ENCODE measurements around the gene TYW1.
"Not testable (repeated sequence)": the region's sequence is repeated elsewhere in the genome, so short reads cannot be mapped to it uniquely, and the experiment has no call there.

Gene TYW1

GRCh38 chr7:67135617-67136486 lies 139.2 kb downstream of the TYW1 start:
- not testable (repeated sequence) for DNase-seq

- not testable (repeated sequence) for DNase-seq
Observed at GRCh38 chr7:67137489-67137888, 140.9 kb downstream of the TYW1 start.

GRCh38 chr7:67139876-67140275 lies 143.2 kb downstream of the TYW1 start:
- DNase-seq, result not testable (repeated sequence)

DNA sequence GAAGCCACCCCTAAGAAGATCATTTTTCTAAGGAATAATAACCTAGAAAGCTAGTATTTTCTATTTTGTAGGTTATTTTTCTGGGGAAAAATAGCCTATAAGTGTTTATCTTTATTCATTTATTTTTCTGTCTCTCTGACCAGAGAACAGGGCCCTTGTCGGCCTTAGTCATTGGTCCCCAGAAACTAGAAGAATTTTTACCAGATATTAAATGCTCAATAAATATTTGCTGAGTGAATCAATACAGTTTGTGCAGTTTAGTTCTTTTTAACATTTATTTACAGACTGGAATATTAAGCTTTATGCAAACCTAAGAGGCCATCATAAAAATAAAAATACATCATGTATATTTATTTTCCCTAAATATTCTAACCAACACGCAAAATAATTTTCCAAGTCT lies 144.4 kb downstream of the TYW1 start:
- not testable (repeated sequence) for DNase-seq

GRCh38 chr7:67143091-67143786 lies 146.6 kb downstream of the TYW1 start:
- DNase-seq, result not testable (repeated sequence)

- DNase-seq, result not testable (repeated sequence)
Observed at GRCh38 chr7:67145581-67146193, 149.1 kb downstream of the TYW1 start.

DNA sequence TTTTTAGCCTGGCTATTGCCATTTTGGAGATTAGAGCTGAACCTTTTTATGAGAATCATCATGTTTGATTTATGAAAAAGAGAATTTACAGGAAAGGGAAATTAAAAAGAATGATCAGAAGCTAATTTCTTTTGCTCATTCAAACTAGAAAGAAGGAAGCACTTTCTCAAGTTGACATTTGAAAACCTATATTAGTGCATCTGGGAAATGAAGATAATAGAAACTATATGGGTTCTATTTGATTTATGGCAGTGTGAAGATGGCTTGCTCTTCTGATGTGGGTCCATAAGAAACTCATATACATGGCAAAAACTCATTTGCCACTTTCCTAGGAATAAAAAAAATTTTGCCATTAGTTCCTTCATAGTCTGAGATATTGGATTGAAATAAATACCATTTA lies 152.5 kb downstream of the TYW1 start:
- not testable (repeated sequence) for DNase-seq

DNA sequence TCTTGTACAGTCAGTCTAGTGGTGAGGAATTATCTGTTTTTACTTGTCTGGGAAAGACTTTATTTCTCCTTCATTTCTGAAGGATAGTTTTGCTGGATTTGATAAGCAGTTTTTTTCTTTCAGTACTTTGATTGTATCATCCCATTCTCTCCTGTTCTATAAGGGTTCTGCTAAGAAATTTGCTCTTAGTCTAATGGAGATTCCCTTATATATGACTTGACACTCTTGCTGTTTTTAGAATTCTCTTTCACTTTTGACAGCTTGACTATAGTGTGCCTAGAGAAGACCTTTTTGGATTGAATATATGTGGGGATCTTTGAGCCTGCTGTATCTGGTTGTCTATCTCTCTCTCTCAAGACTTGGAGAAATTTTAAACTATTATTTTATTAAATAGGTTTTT lies 157.7 kb downstream of the TYW1 start:
- not testable (repeated sequence) for DNase-seq

DNA sequence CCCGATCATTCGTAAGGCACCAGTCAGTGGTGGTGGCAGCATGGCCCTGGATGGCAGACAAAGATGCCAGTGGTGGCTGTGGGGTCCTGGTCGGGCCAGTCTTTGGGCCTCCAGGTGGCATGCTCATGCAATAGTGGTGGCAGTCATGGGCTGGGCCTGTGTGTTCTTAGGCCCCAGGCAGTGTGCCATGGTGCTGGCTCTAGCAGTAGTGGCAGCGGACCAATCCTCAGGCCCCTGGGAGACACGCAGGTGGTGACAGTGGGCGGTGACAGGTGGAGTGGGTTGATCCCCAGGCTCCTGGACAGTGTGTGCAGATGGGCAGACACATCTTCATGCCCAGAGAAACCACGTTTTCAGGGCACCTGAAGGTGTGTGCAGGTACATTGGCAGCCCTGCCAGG lies 159.4 kb downstream of the TYW1 start:
- not testable (repeated sequence) for DNase-seq

DNA sequence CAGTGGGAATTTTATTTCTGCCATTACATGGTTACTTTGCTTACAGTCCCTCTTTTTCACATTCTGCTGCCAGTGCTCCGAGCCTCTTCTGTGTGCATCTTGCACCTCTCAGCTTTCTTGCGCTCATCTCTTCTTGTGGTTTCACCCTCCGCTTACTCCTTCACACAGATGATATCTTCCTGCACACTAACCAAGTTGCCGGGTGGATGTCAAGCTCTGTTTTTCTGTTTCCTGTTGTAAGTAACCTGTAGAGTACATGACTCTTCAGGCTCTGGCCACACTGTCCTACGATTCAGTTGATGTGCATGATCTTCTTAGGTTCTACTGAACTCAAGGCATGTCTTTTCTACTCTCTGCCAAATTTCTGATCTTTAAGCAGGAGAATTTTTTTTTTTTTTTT lies 166.7 kb downstream of the TYW1 start:
- DNase-seq, result not testable (repeated sequence)

GRCh38 chr7:67171151-67171550 lies 174.5 kb downstream of the TYW1 start:
- not testable (repeated sequence) for DNase-seq

GRCh38 chr7:67176730-67177129 lies 180.1 kb downstream of the TYW1 start:
- not testable (repeated sequence) for DNase-seq

DNA sequence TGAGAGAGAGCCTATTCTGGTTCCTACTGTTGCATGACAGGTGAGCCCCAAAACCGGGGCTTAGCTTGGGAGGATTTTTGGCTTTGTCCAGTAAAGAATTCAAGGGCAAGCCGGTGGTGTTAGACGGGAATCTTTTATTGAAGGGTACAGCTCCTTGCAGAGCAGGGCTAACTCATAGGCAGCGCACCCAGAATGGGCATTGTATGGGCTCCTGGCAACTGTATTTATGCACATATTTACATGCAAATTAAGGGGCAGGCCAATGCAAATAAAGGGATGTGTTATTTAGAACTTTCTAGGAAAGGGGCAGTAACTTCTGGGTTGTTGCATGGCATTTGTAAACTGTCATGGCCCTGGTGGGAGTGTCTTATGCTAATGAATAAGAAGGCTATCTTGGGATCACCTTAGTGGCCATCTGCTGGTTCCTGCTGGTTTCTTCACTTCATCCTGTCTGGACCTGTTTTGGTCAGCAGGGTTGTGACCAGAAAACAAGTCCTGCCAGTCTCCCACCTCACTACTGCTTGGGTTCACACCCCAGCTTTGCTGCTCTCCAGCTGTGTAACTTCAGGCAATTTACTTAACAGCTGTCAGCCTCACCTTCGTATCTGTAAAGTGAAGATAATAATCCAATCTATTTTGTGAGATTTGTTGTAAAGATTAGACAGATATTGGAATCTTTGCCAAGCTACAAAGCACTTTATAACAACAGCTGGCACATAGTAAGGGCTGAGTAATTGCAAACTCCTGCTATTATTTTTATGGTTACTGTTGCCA lies 182.5 kb downstream of the TYW1 start:
- not testable (repeated sequence) for DNase-seq

DNA sequence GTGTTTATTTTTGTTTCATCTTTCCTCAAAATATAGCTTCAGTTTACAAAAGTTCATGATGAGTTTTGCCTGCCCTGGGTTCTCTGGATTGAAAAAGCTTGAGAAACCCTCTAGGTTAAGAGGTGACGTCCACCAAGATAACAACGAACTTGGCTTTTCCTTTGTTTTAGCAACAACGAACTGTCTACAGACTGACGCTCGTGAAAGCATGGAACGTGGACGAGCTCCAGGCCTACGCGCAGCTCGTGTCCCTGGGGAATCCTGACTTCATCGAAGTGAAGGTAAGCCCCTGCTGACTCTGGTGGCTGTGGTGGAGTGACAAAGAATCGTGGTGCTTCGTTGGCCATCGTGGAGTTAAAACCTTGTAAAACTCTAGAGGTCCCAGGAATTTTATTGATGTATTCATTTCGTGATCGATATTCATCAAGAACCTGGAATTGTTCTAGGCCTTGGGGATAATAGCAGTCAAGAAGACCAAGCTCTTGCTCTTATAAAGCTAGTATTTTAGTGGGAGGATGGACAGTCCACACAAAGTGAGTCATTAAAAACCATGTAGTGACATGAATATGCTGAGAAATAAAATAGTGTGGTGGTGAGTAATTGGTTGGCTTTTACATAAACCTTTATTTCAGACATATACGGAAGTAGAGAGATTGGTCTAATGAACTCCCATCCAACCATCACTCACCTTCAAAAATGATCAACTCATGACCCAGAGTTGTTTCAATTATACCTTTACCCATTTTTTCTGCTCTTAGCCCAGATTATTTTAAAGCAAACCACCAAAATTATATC lies 186.5 kb downstream of the TYW1 start:
- DNase-seq, result not testable (repeated sequence)

DNA sequence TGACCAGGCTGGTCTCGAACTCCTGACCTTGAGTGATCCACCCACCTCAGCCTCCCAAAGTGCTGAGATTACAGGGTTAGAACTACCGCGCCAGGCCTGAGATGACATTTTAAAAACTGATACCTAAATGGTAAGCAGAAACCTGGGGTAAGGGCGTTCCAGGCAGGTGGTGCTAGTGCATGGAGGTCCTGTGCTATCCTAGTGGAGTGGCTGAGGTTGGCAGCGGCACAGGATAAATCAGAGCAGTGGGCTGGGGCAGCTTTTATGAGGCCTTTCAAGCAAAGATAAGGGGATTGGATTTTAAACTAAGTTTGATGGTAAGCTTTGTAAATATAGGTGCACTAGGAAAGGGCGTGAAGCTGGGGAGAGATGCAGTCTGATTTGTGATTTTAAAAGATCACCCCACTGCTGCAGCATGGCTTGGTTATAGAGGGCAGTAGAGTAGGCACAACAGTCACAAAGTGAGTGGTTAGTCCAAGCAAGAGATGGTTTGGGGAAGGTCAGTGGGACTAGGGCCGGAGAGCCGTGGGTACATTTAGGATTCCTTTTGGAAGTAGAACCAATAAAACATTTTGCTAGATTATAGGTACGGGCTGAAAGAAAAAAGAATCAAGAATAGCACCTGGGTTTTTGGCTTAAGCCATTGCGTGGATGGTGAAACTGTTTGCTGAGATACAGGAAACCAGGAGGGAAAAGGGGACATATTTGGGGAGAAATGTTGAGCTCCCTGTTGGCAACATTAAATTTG lies 188.5 kb downstream of the TYW1 start:
- DNase-seq, result not testable (repeated sequence)

DNA sequence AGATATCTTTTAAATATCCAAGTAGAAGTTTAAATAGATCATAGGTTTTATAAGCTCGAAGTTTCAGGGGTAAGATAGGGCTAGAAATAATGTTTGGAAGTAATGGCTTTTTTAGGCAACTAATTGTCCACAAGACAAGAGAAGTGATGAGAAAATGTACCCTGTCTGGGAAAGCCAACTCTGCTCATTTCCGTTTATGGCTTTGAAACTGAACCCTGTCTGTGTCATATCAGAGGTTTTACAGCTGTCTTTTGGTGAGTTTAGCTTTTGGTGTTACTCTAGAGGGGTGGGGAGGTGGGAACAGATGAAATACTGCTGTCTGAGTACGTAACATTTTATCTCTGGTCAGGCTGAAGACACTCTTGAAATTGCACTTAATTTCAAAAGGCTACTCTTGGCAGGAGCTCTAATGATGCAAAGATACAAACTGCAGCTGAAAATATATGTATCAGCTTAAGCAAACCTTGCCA lies 189.1 kb downstream of the TYW1 start:
- not testable (repeated sequence) for DNase-seq

DNA sequence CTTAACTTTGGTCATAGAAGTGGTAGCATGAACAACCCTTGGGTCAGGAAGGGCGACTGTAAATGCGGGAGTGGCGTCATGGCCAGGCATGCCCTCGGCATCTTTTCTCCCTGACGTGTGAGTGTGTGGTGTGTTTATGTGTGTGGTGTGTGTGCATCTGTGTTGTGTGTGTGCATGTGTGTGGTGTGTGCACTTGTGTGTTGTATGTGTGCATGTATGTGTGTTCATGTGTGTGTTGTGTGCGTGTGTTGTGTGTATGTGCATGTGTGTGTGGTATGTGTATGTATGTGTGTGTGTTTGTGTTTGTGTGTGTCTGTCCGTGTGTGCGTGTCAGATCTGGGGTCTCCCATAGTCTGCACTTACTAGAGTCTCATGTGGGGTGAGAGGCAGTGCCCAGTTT lies 192.5 kb downstream of the TYW1 start:
- DNase-seq, result not testable (repeated sequence)

GRCh38 chr7:67189801-67190465 lies 193.3 kb downstream of the TYW1 start:
- DNase-seq, result not testable (repeated sequence)

GRCh38 chr7:67191002-67191720 lies 194.5 kb downstream of the TYW1 start:
- not testable (repeated sequence) for DNase-seq
